ENCODE results near the gene ACIN1.

The ACIN1 gene

GRCh38 chr14:23094666-23095195 is at the start of gene ACIN1:
Gene ACIN1, minus strand, starts transcription at chr14:23095136. Its CDS starts 24 bp downstream, at chr14:23095112.
- H3K4me3 ChIP-seq (ENCODE audit: low read length): peak within 1 kb of the TSS; percentile 90

GRCh38 chr14:23143911-23144310 is 49.0 kb upstream of the ACIN1 start:
- no peak for TF ChIP-seq ZNF274 (IDR thresholded peaks at IDR 0.05; ENCODE audit: low read depth, low read length)
- no peak overlapping the region for H3K4me3 ChIP-seq (ENCODE audit: low read length)

More at GRCh38 chr14:23094666-23095195, at the start of gene ACIN1:
- TF ChIP-seq ZNF274 (IDR thresholded peaks at IDR 0.05; ENCODE audit: low read depth, low read length): no peak

GRCh38 chr14:23142826-23143225 is 47.9 kb upstream of the ACIN1 start:
- H3K4me3 ChIP-seq (ENCODE audit: low read length): no peak overlapping the region
- TF ChIP-seq ZNF274 (IDR thresholded peaks at IDR 0.05; ENCODE audit: low read depth, low read length): no peak

GRCh38 chr14:23141706-23142444 is 46.9 kb upstream of the ACIN1 start:
- TF ChIP-seq ZNF274 (IDR thresholded peaks at IDR 0.05; ENCODE audit: low read depth, low read length): no peak
- no peak overlapping the region for H3K4me3 ChIP-seq (ENCODE audit: low read length)

GRCh38 chr14:23140371-23140770 is 45.4 kb upstream of the ACIN1 start:
- TF ChIP-seq ZNF274 (IDR thresholded peaks at IDR 0.05; ENCODE audit: low read depth, low read length): no peak
- H3K4me3 ChIP-seq (ENCODE audit: low read length): no peak overlapping the region

- TF ChIP-seq ZNF274 (IDR thresholded peaks at IDR 0.05; ENCODE audit: low read depth, low read length): no peak
Observed at GRCh38 chr14:23139874-23140273, 44.9 kb upstream of the ACIN1 start.

GRCh38 chr14:23137813-23138535 is 43.0 kb upstream of the ACIN1 start:
- no peak overlapping the region for H3K4me3 ChIP-seq (ENCODE audit: low read length)
- no peak for TF ChIP-seq ZNF274 (IDR thresholded peaks at IDR 0.05; ENCODE audit: low read depth, low read length)

More at GRCh38 chr14:23139874-23140273, 44.9 kb upstream of the ACIN1 start:
- no peak overlapping the region for H3K4me3 ChIP-seq (ENCODE audit: low read length)

- H3K4me3 ChIP-seq (ENCODE audit: low read length): no peak overlapping the region
- no peak for TF ChIP-seq ZNF274 (IDR thresholded peaks at IDR 0.05; ENCODE audit: low read depth, low read length)
Observed at GRCh38 chr14:23137192-23137812, 42.4 kb upstream of the ACIN1 start.

- no peak overlapping the region for H3K4me3 ChIP-seq (ENCODE audit: low read length)
- TF ChIP-seq ZNF274 (IDR thresholded peaks at IDR 0.05; ENCODE audit: low read depth, low read length): no peak
Observed at GRCh38 chr14:23136566-23137133, 41.7 kb upstream of the ACIN1 start.

GRCh38 chr14:23132970-23133369 is 38.0 kb upstream of the ACIN1 start:
- no peak overlapping the region for H3K4me3 ChIP-seq (ENCODE audit: low read length)
- no peak for TF ChIP-seq ZNF274 (IDR thresholded peaks at IDR 0.05; ENCODE audit: low read depth, low read length)

- no peak for TF ChIP-seq ZNF274 (IDR thresholded peaks at IDR 0.05; ENCODE audit: low read depth, low read length)
Observed at GRCh38 chr14:23131482-23131881, 36.5 kb upstream of the ACIN1 start.

GRCh38 chr14:23130871-23131270 is 35.9 kb upstream of the ACIN1 start:
- TF ChIP-seq ZNF274 (IDR thresholded peaks at IDR 0.05; ENCODE audit: low read depth, low read length): no peak
- H3K4me3 ChIP-seq (ENCODE audit: low read length): no peak overlapping the region

More at GRCh38 chr14:23131482-23131881, 36.5 kb upstream of the ACIN1 start:
- H3K4me3 ChIP-seq (ENCODE audit: low read length): no peak overlapping the region

GRCh38 chr14:23129759-23130316 is 34.9 kb upstream of the ACIN1 start:
- TF ChIP-seq ZNF274 (IDR thresholded peaks at IDR 0.05; ENCODE audit: low read depth, low read length): no peak
- H3K4me3 ChIP-seq (ENCODE audit: low read length): no peak overlapping the region

Data from GM08714 (cell line).